Gastroesophageal sphincter (tissue), 4 donors: ENCODE measurements around the gene KIF13A. TPM values are rescaled to one million over a fixed set of nuclear protein-coding genes. Genes with fewer than 3 reads are reported as not detected.

Experiments
- ATAC-seq: fragments of 150-250 bp; one replicate; pipeline ENCODE4 v1.9.1; 2016; ENCODE audit warnings: mild to moderate bottlenecking, moderate library complexity
- H3K27ac ChIP-seq, 4 donors: fragments of 200-600 bp; sonication (generic) in 3 of 4; 1 replicate in 3 of 4; 2 replicates in 1 of 4; pipeline ENCODE4 v1.5.1; 2016 to 2019
- H3K27me3 ChIP-seq: fragments of 200-600 bp; sonication (generic); one replicate; pipeline ENCODE4 v1.5.1; 2019
- H3K36me3 ChIP-seq, 2 donors: fragments of 200-600 bp; sonication (generic); one replicate each; pipeline ENCODE4 v1.5.1; 2019; ENCODE audit warnings: control low read depth in 1 of 2
- H3K4me1 ChIP-seq, 3 donors: fragments of 200-600 bp; sonication (generic); 1 replicate in 2 of 3; 2 replicates in 1 of 3; pipeline ENCODE4 v1.5.1; 2016 to 2019; ENCODE audit warnings: control low read depth in 2 of 3
- H3K4me3 ChIP-seq, 2 donors: fragments of 200-600 bp; sonication (generic); one replicate each; pipeline ENCODE4 v1.5.1; 2019; ENCODE audit warnings: mild to moderate bottlenecking in 1 of 2, moderate library complexity in 1 of 2
- H3K9me3 ChIP-seq, 3 donors: fragments of 200-600 bp; sonication (generic); one replicate each; pipeline ENCODE4 v1.5.1; 2017 to 2019; ENCODE audit warnings: control low read depth in 2 of 3
- EP300 ChIP-seq: sonication (generic); formaldehyde crosslinking; IDR thresholded peaks from one replicate; pipeline ENCODE4 v1.6.1; 2017; ENCODE audit warnings: antibody characterized with exemption, mild to moderate bottlenecking
- POLR2A ChIP-seq, 2 donors: fragments of 450-650 bp; IDR thresholded peaks; one replicate each; pipeline ENCODE4 v1.6.1; 2017; ENCODE audit warnings: antibody characterized with exemption in 2 of 2, mild to moderate bottlenecking in 2 of 2, moderate library complexity in 1 of 2
- POLR2AphosphoS5 ChIP-seq: sonication (generic); formaldehyde crosslinking; IDR thresholded peaks from one replicate; pipeline ENCODE4 v1.6.1; 2017; ENCODE audit warnings: antibody characterized with exemption
- WGBS, 2 donors: methylation state at CpG; one replicate each; pipeline ENCODE4 v1.1.5; 2018; ENCODE audit warnings: low coverage in 1 of 2; 5-methylcytosine and 5-hydroxymethylcytosine counted together
- total RNA-seq, 4 donors: library from RNA; depleted of rRNA; stranded (reverse); fragments of >200 nt; gene quantifications; one replicate each; pipeline ENCODE4 v1.1.0, GENCODE V29; 2016
- TF ChIP-seq, protein P1 (sequence below), 4 experiments: fragments of 200-600 bp in 2 of 4; fragments of 450-650 bp in 2 of 4; sonication (generic) in 1 of 4; IDR thresholded peaks; one replicate each; pipeline ENCODE4 v1.5.1; 2017 to 2019; ENCODE audit warnings: antibody characterized with exemption in 4 of 4, mild to moderate bottlenecking in 2 of 4, moderate library complexity in 2 of 4

KIF13A gene
- total RNA-seq, 4 donors from 2014 or later, result 67.7 to 98.9 (median 84.1) TPM

GRCh38 chr6:17798477-17799154 is 188.8 kb downstream of the KIF13A start:
- Histone ChIP-seq H3K36me3 (peaks cover 4 to 100% of the 10 kb centered on the region in 2 donors), H3K9me3 (no peaks in the 10 kb centered on the region), H3K4me3 (no peak overlapping the region), H3K27ac (no peak overlapping the region), H3K27me3 (no peaks in the 10 kb centered on the region), H3K4me1 (no peaks in the 10 kb centered on the region)
- WGBS, 2 donors, result 80% methylated on average over 2 of the region's 2 CpGs
- no peak for ATAC-seq
- no peak for TF ChIP-seq POLR2A (IDR thresholded peaks at IDR 0.05)
- no peak for TF ChIP-seq POLR2AphosphoS5
- TF ChIP-seq, protein P1, sequence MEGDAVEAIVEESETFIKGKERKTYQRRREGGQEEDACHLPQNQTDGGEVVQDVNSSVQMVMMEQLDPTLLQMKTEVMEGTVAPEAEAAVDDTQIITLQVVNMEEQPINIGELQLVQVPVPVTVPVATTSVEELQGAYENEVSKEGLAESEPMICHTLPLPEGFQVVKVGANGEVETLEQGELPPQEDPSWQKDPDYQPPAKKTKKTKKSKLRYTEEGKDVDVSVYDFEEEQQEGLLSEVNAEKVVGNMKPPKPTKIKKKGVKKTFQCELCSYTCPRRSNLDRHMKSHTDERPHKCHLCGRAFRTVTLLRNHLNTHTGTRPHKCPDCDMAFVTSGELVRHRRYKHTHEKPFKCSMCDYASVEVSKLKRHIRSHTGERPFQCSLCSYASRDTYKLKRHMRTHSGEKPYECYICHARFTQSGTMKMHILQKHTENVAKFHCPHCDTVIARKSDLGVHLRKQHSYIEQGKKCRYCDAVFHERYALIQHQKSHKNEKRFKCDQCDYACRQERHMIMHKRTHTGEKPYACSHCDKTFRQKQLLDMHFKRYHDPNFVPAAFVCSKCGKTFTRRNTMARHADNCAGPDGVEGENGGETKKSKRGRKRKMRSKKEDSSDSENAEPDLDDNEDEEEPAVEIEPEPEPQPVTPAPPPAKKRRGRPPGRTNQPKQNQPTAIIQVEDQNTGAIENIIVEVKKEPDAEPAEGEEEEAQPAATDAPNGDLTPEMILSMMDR (IDR thresholded peaks at IDR 0.05), result no peak
- TF ChIP-seq EP300, result no peak

DNA sequence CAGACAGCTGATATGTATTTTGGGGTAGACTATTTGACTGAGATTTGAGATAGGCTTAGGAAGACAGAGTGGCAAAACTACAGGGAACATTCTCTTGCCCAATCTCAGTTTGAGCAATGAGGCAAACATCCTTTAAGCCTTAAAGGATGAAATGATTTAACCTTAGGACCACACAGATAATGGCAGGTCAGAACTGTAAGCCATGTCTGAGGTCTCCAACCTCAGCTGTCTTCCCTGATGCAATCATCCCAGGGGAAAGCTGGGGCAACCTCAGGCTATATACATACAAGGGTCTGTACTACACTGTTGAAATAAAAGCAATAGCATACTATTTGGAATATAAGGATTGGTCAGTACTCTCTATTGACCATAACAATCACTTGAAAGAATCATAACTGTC is 196.9 kb downstream of the KIF13A start:
- no peak for ATAC-seq
- peaks cover 11 to 92% of the 10 kb centered on the region in 2 donors for H3K36me3 ChIP-seq
- H3K4me3 ChIP-seq, result no peak overlapping the region

DNA sequence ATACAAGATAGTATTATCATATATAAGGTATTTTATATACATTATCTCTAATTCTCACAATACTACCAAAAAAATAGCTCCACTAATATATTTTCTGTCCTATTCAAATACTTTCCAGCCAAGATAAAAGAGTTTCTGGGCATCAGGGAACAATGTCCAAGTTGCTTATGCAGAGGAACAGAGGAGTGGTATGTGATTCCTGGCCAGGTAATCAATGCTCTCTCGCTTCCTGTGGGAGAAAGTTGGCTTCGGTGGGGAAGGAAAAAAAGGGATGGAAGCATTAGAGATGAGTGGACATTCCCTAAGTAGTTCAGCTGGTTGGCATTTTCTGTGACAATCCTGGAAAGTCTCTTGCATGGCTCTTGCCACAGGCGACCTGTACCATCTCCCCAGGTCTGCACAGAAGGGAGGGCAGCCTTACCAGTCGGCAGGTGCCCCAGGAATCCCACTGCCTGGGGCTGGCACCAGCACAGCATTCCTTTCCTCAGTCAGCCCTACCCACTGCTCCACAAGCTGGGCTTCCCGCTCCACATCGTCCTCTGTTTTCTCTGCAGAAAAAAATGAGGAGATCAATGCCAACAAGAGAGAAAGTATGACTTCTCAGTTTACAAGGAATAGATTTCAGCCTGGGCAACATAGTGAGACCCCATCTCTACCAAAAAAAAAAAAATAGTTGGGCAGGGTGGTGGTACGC is 202.2 kb downstream of the KIF13A start:
- H3K4me3 ChIP-seq, result no peak overlapping the region
- H3K36me3 ChIP-seq, result peaks cover 15 to 97% of the 10 kb centered on the region in 2 donors
- no peak for ATAC-seq
- no peaks in the 10 kb centered on the region for H3K4me1 ChIP-seq
- H3K27ac ChIP-seq, result no peak overlapping the region
- H3K27me3 ChIP-seq, result no peaks in the 10 kb centered on the region
- 81 to 90% methylated on average over 4 to 6 of the region's 7 CpGs for WGBS, 2 donors
- H3K9me3 ChIP-seq, result no peaks in the 10 kb centered on the region
- TF ChIP-seq, protein P1 (IDR thresholded peaks at IDR 0.05), result no peak
- TF ChIP-seq POLR2AphosphoS5 (no peak), POLR2A (IDR thresholded peaks at IDR 0.05) (no peak), EP300 (no peak)

More for the DNA sequence above, 196.9 kb downstream of the KIF13A start:
- Histone ChIP-seq H3K27ac (no peak overlapping the region), H3K9me3 (no peaks in the 10 kb centered on the region), H3K27me3 (no peaks in the 10 kb centered on the region), H3K4me1 (no peaks in the 10 kb centered on the region)
- TF ChIP-seq, protein P1 (IDR thresholded peaks at IDR 0.05), result no peak
- TF ChIP-seq POLR2A (IDR thresholded peaks at IDR 0.05) (no peak), EP300 (no peak), POLR2AphosphoS5 (no peak)

DNA sequence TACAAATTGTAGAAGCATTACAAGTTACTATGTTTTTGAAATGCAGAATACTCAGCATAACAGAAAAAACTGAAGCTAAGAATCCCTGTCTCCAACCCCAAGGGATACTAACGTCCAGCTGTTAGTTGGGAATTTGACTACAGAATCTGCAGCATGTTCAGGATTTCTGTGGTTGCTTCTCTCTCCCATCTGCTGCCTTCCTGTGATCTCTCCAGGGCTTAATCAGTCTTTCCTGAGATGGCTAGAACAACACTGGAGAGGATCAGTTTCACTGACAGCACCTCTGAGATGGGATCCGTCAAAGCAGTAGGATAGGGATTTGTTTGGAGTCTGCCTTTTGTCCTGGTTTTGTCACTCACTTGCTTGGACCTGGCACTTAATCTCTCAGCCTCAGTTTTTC is 207.4 kb downstream of the KIF13A start:
- H3K4me1 ChIP-seq, result no peaks in the 10 kb centered on the region
- no peaks in the 10 kb centered on the region for H3K27me3 ChIP-seq
- 49 to 71% methylated on average over 2 of the region's 2 CpGs for WGBS, 2 donors
- H3K4me3 ChIP-seq, result no peak overlapping the region
- ATAC-seq, result no peak
- H3K36me3 ChIP-seq, result peaks cover 8 to 99% of the 10 kb centered on the region in 2 donors
- no peak overlapping the region for H3K27ac ChIP-seq
- no peak for TF ChIP-seq POLR2AphosphoS5
- TF ChIP-seq, protein P1 (IDR thresholded peaks at IDR 0.05), result no peak
- TF ChIP-seq EP300, result no peak
- TF ChIP-seq POLR2A (IDR thresholded peaks at IDR 0.05), result no peak
- H3K9me3 ChIP-seq, result no peaks in the 10 kb centered on the region

DNA sequence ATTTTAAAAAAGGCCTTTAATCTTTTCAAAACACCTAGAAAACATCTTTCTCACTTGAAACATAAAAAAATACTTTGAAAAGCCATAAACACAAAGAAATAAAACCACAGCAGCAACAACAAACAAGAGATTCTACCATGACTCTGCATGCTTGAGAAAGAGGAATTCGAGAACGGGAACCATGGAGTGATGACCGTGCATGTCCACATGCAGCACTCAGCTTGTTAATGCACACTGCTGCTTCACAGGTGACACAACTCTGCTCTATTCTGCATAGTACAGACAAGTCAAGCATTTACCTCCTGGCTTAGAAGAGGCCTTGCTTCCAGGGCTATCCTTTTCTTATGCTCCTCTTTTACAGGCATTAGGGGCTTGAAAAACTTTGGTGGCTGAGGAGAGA is 215.8 kb downstream of the KIF13A start:
- no peak overlapping the region for H3K27ac ChIP-seq
- WGBS, 2 donors, result 82 to 92% methylated on average over 3 of the region's 3 CpGs
- H3K27me3 ChIP-seq, result no peaks in the 10 kb centered on the region
- no peak for TF ChIP-seq POLR2AphosphoS5
- H3K4me1 ChIP-seq, result no peaks in the 10 kb centered on the region
- no peak for ATAC-seq
- H3K4me3 ChIP-seq, result no peak overlapping the region
- peaks cover 11 to 84% of the 10 kb centered on the region in 2 donors for H3K36me3 ChIP-seq
- no peaks in the 10 kb centered on the region for H3K9me3 ChIP-seq
